Stimulated activated CD4-positive, alpha-beta T cell treated with anti-CD3 and anti-CD28 coated beads, Interleukin-1b, Interleukin-23, amount 100 ng/mL, for 24 hours (primary cell): ENCODE measurements around the gene RPAIN.
"Not testable (repeated sequence)": the region's sequence is repeated elsewhere in the genome, so short reads cannot be mapped to it uniquely, and the experiment has no call there.

ENCODE experiments used
- DNase-seq, 4 experiments: peaks; one replicate each; pipeline ENCODE4 v3.0.0-alpha.2; 2020; ENCODE audit warnings: low read depth in 4 of 4, low spot score in 1 of 4

Gene RPAIN

DNA sequence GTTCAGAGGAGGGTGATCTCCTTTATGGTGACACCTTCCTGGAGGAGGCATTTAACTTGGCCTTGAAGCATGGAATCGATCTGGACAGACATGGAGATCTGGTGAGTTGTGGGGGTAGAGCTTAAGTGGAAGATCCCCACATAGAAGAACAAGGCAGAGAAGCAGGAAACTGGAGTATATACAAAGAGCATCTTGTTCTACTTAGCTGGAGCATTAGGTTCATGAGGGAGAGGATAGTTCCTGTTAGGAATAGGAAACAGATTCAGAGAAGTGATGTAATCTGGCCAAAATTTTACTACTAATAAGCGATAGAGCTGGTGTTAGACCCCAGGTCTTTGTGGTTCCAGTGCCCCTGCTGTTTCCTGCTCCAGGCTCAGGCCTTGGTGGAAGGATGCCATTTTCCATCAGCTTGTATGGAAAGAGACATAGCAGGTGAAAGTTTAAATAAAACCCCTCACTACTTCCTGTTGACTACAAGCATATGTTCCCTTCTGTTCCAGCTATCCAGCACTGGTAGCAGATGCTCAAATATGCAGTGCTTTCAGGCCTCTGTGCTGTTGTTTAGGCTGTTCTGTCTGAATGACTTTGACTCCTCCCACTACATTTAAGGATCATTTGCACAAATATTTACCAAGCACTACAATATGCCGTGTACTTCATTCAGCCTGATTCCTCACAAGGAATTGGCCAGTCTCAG is 9.4 kb downstream of the RPAIN start:
- DNase-seq, result no peak

DNA sequence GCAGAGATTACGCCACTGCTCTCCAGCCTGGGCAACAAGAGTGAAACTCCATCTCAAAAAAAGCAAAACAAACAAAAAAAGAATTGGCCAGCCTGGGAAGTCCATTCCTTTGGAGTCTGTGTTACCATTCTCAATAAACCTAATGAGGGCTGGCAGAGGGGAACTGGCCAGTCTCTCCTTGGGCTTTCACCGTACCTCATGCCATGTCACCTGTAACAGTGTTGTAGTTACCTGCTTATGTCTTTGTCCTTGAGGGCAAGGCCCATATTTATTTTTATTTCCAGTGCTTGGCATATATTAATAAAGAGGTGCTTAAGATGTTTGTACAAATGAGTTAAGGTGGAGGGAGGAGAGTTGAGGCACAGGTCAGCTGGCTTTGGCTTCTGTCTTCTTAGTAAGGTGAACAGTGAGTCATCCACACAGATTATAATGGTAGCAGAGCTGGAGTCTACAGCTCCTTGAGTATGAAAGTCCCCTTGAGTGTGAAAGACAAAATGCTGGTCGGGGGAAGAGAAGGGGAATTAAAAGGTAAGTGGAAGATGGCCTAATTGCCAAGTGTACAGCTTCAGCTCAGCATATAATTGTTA is 10.5 kb downstream of the RPAIN start:
- no peak for DNase-seq

DNA sequence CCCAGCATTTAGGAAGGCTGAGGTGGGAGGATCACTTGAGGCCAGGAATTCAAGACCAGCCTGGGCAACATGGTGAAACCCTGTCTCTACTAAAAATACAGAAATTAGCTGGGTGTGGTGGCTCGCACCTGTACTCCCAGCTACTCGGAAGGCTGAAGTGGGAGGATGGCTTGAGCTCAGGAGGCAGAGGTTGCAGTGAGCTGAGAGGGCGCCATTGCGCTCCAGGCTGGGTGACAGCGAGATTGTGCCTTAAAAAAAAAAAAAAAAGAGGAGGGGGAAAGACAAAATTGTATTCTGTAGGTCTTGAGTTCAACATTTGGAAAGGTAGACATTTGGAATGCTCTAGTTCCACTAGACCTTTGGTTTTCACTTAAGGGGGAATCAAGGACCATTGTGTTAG is 11.3 kb downstream of the RPAIN start:
- not testable (repeated sequence) for DNase-seq

DNA sequence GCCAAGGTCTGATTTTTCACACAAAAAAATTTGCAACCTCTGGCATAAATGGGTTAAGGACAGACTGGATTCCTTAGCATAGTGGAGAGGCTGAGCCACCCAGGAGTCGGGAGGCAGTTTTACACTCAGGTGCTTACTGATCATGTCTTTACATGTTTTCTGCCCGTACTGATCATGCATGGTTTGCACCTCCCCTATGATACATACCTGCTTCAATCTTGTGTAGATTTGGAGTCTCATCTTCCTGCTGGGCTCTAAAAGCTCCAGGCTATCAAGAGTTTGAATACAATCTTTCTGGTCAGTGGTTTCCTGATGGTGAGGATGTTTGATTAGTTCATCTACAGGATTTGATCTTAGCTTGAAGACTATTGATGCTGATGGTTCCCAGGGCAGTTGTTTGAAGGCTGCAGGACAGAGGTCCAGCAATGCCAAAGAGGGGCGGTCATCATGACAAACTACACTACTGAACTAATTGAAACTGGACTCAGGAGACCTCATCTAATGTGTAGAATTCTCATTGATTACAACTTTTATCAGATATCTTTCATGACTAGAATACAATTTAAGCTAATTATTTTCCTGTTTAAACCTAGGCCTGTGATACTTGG is 12.1 kb downstream of the RPAIN start:
- DNase-seq, result no peak

DNA sequence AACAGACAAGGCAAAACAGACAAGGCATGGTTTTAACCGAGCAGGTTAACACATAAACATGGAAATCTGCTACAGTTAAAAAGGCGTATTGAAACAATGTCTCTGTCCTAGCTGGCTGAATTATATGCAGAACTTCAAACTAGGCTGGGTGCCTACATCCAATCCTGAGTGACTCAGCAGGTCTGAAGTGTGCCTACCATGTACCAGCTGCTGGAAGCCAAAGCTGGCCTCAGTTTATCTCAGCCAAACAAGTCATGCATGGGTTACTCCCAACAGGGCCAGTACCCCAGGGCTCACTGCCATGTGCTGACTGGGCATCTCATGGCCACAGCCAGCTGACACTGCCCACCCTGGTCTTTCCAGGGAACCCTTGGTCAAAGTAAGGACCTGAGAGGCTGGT is 15.0 kb downstream of the RPAIN start:
- no peak for DNase-seq

DNA sequence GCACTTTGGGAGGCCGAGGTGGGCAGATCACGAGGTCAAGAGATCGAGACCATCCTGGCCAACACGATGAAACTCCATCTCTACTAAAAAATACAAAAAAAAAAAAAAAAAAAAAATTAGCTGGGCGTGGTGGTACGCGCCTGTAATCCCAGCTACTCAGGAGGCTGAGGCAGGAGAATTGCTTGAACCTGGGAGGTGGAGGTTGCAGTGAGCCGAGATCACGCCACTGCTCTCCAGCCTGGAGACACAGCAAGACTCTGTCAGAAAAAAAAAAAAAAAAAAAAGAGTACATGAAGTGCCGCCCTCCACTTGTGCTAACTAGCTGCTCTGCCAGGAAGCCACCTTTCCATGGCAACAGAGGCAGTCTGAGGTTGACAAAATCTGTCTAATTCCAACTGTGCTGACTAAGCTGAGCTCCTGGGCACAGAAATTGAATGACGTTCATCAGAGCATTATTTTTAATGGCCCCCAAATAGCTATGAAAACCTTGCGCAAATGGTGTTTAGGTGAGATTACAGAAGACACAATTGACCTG is 15.9 kb downstream of the RPAIN start:
- not testable (repeated sequence) for DNase-seq

DNA sequence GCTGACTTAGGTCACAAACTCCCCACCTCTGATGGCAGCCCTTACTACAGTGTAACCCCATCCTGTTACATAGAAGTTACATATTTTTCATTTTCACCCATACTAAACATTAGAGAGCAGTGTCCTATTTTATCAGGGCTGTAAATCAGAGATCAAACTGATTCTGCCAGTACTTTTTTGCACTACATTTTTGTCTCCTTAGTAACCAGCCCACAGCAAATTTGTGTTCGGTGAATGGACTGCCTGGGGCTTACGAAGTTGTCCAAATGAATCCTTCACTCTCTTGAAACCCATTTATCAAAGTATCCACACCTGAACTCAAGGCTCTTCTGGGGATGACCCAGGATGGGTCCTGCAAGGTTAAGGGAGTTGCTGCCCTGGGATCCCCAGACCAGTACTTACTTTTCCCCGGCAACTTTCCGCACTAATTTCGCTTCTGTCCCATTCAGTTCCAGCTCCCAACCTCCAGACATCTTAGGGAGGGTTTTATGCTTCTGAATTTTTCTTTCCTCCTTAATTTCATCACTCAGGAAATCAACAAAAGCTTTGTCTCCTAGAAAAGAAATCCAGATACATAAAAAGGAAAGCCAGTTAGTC is 17.8 kb downstream of the RPAIN start:
- no peak for DNase-seq

DNA sequence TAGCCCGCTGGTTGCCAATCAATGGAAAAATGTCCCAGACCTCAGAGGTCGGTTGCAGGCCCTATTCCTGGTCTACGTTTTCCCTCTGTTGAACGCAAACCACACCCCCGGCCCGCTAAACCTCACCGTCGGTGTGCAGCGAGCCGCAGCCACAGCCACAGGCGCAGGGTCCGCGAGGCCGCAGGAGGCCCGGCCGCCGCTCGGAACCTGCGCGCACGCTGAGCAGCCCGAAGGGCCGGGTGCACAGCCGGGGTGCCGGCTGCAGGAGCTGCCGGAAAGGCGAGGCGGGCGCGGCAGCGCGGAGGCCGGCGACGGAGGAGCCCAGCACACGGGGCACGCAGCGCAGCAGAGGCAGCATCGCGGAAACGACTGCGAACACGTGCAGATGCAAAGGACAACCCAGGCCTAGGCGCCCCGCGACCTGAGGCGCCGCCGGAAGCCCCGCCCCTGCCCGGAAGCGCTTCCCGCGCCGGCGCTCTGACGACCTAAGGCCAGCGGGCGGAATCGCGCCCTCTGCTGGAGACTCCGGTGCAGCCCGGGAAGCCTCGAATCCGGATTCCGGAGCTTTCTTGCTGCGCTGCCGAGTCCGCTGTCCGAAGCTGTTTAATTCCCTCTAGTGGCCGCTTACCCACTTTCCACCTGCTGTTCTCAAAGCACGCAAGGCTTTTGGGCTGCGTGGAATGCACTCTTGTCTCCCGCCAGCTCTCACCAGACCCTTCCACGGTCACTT is 18.9 kb downstream of the RPAIN start, which contains the start of gene C1QBP:
C1QBP (minus strand) TSS at position 440 of the 730 bp plus-strand sequence; CDS start at position 358, 82 bp downstream.
- DNase-seq, result peak; percentile 81 to 86 (median 83)

DNA sequence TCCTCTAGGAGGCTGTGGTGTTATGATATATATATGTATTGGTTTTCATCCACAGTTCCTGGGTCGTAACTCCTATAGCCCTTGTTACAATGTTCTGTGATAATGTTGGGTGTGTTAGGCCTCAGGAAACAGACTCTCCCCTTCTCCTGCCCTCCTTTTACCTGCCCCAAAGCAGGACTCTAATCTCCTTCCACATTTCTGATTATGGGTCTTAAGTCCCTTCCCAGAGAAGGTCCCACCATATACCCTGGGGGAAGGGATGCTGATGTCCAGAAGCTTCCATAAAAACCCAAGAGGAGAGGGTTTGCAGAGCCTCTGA is 19.4 kb downstream of the RPAIN start:
- no peak for DNase-seq

DNA sequence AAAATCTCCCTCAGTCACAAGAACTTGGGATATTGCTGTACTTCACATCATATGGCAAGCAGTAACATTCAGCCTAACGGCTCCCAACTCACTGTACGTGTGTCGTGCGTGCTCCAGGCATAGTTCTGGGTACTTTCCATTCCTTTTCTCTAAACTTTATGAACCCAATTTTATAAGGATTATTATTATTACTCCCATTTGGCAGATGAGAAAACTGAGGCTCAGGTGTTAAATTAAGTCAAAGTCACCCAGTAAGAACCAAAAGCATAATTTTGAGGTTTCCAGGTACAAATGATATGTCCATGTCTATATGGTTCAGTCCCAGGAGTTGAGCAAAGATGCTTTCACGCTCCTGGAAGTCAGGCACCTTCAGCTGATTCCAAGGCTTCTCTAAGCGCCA is 23.7 kb downstream of the RPAIN start:
- no peak for DNase-seq

DNA sequence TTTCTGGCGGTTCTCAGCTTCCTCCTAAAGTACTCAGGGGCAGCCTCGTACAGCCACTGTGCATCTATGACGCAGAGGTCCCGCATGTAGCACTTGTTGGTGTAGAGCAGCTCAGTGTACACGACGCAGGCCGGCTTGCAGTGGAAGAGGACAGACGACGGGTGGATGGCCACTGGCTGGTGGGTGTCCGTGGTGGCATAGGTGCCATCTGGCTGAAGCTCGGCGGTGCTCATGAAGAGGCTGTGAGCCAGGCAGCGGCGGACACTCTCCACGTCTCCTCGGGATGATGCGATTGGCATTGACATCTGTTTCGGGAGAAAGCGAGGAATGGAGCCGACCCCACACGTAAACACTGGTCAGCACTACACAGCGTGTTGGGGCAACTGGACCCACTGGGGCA is 24.2 kb downstream of the RPAIN start:
- DNase-seq, result no peak

DNA sequence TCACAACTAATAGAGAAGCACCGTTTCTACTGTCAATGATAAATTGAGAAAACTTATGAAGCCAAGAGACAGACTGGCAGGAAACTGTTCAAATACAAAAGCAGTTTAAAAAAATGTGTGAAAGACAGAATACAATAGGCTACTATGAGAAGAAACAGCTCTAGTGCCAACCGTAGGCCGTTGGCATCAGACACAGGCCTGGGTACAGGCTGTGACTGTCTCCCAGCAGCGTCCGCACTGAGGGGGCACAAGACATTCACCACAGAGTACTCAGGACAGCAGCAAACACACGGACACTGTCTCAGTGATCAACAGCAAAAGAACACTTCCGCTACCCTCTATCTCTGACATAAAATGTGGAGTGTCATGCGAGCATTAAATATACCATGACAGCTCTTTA is 26.8 kb downstream of the RPAIN start:
- DNase-seq, result no peak

DNA sequence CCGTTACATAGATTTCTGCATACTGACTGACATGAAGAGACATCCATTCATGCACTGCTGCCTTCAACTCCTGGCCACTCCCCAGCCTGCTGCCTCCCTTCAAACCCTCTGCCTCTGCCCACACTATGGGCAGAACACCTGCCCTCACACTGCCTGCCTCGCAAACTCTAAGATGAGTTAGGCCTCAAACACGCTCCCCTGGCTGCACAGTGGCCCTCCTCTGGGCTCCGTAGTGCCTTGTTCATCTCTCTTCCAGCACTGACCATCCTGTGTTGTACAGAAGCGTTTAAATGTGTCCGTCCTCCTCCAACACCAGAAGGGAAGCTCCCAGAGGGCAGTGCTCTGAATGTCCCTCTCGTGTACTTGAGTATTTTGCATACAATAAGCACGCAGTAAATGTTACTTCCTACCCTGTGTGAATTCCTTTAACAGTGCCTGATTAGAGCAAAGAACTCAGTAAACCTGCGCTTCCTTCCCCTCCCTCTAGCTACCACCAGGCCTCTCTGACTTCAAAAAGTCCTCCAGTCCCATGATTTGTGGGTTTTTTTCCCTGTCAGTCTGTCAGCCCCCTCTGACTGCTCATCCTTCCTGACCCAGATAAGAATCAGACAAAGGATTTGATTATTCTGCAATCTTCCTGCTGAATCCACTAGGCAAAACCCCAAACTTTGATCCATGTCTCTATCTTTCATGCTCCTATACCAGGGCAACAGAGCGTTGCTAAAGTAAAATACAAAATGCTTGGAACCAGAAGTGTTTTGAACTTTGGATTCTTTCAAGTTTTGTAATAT is 44.9 kb downstream of the RPAIN start:
- no peak for DNase-seq

DNA sequence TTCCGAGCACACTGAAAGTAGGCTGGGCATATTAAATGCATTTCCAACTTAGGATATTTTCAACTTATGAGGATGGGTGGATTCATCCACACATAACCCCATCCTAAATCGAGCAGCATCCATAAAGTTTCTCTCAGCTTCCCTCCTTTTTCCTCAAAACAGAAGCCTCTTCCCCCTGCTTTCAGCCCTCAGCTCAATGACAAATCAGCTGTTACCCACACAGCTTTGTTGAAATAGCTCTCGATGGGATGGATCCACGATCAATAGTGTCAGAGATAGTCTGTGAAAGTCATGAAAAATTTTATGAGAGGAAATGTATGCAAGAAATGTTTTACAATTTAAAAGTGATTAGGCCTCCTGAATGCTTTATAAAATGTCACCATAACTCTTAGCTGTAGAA is 46.3 kb downstream of the RPAIN start:
- DNase-seq, result no peak

DNA sequence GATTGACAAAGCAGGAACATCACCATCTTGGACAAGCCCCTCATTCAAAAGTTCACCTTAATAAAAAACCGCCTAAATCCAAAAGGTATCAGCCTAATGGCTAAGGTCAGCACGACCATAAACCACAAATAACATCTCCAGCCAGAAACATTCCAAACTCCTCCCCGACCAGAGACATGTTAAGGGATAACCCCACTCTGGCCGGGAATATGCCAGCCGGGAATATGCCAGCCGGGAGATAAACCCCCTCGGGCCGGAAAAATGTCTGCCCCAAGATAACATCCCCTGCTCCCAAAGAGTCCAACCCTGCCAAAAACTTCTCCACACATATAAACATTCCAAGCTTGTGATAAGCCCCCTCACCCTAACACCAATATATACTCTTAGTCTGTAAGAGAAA is 47.4 kb downstream of the RPAIN start:
- no peak for DNase-seq

DNA sequence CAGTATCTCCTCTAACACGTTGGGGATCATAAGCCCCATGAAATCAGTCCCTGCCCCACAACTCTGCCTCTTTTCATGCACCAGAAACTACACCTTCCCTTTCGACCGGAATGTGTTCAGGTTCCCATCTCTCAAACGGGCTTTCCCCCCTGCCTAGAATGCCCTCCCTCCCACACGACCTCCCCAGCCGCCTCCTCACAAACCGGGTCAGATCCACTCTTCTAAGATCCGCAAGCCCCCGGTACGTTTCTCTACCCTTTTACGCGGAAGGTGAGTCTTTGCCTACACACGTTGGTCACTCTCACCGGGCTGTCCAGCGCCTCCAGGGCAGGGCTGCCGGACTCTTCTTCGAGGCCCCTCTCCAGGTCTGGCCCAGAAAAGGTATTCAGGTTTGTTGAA is 48.1 kb downstream of the RPAIN start:
- DNase-seq, result peak in 2 of 4 experiments; percentile 7 to 8

DNA sequence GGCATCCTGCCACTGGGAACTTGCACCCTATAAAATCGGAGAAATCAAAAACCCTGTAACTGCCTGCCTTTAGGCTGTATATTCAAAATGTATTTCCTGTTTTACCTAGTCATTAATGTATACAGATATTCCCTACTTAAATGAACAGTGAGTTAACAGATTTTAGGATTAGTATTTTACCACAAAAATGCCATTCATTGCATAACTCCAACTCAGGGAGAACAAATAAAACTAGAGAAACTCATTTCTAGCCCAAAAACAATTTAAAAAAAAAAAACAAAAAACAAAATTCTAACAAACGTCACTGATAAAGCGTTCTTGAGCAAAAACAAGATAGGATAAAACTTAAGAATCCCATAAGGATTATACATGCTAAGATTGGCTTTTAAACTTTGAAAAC is 52.5 kb downstream of the RPAIN start:
- no peak for DNase-seq

DNA sequence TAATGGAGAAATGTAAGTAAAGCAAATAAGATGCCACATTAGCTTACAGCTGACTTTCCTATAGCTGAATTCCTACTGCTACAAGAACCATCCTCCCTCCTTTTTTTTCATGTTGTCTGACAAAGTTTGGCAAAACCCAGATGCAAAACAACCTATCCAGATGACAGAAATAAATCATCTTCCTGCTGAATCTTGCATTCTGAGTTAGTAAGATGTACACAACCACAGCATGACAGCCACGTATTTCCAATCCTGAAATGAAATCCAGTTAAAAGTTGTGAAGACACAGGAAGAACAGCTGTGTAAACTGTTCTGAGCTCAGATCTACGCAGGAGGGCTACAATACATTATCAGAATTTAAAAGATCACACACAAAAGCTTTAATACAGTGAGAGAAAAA is 53.9 kb downstream of the RPAIN start:
- no peak for DNase-seq

DNA sequence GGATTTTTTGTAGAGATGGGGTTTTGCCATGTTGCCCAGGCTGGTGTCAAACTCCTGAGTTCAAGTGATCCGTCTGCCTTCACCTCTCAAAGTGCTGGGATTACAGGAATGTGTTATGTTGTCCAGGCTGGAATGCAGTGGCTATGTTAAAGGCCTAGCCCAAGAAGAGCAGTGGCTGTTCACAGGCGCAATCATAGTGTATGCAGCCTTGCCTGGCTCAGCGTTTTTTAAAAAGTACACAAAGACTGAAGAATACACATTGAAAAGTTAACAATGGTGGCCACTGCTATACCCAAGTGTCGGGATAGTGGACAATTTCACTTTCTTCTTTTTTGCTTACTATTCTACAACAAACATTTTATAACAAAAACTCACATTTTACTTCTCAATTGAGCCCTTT is 59.0 kb downstream of the RPAIN start:
- DNase-seq, result no peak

DNA sequence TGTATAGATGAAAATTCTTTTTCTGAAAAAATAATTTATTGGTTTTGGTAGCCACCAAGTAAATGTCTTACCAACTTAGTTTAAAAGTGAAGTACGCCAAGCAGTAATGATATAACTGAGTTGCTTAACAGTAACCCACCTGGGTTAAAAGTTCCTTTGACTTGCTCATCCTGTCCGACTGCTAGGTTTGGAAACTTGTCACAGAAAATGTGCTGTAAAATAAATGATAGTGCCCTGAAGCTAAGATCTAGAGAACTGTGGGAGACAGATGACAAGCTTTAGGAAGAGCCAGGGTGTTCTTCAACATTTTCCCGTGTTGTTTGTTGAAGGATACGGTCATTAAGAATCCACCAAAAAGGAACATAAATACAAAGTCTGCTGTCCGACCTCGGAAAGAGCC is 61.0 kb downstream of the RPAIN start:
- DNase-seq, result no peak

DNA sequence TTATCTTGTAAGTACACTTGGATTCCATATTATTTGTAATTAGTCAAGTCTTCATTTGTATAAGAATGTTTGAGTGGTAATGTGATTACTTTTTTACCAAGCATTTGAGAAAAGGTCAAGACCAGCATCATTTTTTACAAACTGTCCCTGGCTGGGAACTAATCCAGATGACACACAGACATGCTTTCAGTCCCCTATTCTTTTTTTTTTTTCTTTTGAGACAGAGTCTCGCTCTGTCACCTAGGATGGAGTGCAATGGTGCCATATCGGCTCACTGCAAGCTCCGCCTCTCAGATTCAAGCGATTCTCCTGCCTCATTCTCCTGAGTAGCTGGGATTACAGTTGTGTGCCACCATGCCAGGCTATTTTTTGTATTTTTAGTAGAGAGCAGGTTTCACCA is 61.5 kb downstream of the RPAIN start:
- DNase-seq, result no peak
